ENCODE results near the gene BPIFB4.

The BPIFB4 gene

DNA sequence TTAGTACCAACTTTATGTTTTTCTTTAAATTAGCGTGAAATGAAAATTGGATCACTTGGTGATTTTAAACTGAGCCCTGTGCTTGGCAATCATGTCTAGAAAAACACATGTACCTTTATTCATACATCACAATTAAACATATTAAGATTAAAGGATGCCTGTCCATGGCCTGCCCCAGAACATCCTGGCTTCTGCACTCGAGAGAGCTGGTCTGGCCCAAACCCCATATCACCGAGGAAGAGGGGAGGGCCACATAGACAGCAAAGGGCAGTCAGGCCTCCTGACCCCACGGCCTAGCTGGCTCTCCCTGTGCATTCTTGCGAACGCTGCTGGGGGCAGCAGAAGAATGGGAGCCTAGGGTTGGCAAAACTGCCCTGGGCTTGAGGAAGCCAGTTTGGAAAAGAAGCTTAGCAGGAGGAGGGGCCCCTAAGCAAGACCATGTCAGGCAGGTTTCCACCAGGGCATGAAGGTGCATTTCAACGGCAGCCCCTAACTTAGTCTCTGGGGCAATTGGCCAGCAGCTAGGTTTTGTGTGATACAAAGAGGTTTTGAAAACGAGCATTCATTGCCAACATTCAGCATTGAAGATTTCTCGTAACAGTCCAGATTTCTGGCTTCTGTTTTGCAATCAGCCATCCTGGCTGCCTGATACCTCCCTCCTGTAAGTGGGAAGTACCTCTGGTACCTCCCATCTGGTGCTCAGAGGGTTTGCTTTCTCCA is 17.2 kb upstream of the BPIFB4 start:
- no peak for DNase-seq

DNA sequence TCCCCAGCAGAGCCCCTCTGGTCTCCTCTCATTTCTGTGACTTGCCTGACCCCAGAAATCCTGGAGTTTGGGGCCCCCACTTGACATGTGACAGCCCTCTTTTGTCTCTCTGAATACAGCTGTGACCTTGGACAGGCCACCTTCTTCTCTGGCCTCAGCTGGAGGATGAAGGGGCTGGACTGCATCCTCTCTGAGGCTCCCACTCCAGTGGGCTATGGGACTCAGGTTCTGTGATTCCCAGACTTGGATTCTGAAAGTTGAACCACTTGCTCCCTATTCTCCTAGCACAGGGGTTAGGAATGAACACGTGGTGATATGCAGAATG is 16.7 kb upstream of the BPIFB4 start:
- DNase-seq: no peak

DNA sequence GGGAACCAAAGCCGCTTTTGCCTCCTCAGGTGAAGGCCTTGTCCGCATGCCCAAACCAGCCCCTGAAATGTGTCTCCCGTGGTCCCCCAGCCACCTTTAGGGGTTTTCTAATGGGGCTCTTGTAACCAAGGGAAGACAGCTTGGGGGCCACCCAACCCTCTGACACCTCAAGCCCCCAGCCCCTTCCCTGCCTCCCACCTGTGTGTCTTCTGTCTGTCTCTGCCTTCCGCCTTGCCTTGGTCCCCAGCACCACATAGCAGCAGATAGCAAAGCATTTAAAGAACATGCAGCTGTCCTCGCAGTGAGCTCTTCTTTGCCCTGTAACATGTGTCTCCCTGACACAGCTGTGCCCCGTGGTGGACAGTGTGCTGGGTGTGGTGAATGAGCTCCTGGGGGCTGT is 16.2 kb upstream of the BPIFB4 start:
- no peak for DNase-seq

DNA sequence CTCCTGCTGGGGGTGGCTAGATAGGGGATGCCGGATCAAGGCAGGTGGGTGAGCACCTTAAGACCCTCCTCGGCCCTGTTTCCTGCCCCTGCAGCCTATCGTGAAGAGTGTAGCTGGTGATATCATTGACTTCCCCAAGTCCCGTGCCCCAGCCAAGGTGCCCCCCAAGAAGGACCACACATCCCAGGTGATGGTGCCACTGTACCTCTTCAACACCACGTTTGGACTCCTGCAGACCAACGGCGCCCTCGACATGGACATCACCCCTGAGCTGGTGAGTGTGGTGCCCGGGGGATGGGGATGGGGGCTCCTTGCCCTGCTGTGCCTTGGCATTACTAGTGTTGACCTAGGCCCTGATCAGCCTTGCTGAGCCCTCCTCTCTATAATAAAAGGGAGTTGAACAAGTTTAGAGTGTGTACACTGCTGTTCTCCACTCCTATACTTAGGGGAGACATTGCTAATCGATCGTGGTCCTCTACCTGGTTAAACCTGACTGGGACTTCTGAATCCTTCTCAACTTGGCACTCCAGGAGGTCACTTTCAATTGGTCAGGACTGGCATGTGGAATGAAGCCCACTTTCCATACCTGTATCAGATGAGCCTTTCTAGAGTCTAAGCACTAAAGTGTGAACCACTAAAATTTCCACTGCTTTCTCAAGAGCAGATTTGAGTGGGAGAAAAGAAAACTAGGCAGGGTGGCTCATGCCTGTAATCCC is 14.7 kb upstream of the BPIFB4 start:
- DNase-seq: no peak

DNA sequence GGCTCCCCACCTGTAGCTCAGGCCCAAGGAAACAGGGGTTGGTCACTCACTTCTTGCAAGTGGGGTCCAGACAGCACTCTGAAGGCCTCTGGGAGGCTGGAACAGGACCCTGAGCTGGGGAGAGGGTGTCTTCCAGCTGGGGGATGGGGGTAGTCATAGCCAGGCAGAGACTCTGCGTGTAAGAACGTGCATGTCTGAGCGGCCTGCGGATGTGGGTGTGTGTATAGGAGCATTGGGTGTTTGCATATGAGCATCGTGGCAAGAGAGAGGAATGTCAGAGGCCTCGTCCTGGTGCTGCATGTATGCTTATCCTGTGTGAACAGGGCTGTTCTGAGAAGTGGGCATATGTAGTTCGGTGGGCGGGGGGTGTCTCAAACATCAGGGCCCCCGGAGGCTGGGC is 13.7 kb upstream of the BPIFB4 start:
- no peak for DNase-seq

DNA sequence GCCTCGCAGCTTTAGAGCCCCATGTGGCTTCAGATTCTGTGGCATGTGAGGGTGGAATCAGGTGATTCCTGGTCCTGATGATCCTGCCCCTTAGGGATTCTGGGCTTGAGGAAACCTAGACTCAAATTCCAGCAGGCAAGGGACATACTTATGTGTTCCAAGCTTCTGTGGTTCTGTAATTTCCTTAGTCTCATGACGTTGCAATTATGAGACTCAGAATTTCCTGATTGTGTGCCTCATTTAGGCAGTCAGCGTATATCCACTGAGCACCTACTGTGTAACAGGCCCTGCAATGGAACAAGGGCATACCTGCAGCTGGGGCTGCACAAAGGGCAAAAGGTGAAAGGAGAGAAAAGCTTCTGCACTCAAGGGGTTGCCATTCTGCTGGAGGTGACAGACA is 11.6 kb upstream of the BPIFB4 start:
- no peak for DNase-seq

DNA sequence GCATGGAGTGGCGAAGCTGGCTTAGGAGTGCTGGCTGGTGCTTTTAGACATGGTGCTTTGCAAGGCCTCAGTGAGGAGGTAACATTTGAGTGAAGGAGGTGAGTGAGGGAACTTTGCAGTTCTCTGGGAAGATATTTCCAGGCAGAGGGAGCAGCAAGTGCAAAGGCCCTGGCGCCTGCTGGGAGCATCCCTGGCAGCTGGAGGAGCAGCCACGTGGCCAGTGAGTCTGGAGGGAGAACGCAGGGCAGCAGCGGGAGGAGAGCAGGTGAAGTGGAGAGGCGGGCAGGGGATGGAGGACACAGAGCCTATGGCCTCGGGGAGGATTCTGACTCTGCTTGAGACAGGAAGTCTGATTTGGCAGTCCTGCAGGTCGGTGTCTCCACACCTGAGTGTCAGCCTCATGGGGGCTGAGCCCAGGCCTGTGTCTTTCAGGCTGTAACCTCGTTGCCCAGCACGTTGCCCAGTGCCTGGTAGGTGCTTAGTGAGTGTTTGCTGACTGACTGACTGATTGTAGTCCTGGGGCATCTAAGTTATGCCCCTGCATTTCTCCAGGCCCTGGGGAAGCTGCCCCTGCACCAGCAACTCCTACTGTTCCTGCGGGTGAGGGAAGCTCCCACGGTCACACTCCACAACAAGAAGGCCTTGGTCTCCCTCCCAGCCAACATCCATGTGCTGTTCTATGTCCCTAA is 11.0 kb upstream of the BPIFB4 start:
- DNase-seq: no peak

DNA sequence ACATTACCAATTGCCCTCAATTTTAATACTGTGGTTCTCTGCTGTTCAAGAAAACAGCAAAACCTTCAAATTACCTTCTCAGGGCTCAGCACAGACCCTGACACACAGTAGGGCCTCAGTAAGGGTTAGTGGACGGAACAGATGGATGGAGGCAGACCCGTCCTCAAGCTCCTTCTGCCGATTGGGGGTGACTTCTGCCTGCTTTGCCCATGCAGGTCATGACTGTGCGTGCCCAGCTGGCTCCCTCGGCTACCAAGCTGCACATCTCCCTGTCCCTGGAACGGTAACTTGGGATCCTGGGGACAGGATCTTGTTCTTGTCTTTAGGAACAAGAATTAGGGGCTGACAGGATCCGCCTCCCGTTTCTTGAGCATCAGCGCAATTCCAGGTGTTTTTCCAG is 9.8 kb upstream of the BPIFB4 start:
- DNase-seq: no peak

DNA sequence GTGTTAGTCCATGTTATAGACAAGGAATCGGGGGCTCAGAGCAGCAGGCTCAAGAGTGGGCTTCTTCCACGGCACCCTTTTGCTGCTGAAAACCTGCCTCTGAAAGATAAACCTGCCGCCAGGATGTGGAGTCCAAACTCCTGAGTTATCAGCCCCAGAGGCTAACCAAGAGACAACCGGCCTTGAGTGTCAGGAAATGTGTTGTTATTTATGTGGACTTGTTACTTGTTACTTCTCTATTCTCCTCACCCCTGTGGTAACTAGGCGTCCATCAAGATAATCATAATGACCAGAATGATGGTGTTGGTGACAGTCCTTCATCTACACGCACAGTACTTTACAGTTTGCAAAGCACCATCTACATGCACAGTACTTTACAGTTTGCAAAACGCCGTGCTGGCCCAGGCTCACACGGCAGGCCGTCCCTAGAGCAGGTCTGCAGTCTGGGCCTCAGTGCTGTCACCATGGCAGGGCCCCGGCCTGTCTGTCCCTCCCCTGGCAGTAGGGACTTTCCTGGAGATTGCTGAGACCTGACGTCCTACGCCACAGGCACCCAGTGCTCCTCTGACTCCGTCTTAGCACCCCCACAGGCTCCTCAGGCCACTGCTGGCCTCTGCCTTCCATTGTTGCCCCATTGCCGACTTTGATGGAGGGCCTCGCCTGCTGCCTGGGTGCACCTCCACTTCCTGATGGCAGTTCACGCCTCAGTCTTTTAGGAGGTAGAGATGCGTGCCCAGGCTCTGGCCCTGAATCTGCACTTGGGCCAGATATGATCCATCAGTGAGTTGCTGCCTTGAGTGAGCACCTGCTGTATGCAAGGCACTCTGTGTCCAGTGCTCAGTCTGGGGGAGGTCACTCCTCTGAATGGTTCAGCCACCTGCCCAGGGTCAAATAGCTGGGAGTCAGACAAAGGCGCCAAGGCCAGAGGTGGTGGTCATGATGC is 9.1 kb upstream of the BPIFB4 start:
- DNase-seq: no peak

DNA sequence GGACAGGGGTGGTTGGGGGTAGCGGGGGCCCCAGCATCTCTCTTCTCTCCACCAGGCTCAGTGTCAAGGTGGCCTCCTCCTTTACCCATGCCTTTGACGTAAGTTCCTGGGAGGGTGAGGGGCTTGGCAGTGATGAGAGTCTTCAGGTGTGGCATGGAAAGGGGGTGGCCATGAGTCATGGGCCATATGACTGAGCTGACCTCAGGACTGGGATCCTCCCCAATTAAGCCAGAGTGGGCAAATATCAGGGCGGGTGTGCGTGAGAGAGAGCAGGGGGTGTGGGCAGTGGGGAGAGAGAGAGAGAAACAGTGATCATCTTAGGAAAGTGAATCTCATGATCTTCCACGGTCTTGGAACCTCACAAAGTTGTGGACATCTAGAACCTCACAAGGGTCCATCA is 8.2 kb upstream of the BPIFB4 start:
- DNase-seq: no peak

DNA sequence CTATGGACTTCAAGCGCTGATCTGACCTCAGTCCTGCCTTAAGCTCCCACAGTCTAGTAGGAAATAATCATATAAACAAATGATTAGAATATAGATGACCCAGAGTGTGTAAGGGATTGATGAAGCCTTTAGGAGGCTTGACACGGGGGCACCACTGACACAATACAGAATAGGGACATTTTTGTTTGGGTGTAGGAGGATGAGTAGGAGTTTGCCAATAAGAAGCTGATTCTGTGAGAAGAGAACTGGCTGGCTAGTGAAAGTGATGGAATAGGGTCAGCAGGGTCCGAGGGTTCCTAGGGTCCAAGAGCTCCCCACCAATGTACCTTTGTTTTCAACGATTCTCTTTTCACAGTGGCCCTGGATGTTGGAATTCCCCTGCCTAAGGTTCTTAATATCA is 7.1 kb upstream of the BPIFB4 start:
- DNase-seq: no peak

DNA sequence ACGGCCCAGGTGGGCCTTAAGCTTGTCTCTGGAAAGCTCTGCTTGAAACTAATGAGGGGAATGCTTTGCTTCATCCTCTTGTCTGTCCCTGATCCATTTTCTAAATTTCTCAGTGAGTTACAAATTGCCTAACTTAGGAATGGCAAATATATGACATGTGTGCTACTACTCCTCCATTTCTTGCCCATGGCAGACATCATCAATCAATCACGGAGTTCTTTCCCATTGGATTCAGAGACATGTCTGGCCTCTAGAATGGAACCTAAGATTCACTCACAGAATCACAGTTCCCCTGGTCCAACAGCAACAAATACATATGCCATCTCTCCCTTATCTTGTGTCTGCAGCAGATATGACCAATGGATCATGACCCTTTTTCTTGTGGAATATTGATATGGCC is 6.6 kb upstream of the BPIFB4 start:
- no peak for DNase-seq

DNA sequence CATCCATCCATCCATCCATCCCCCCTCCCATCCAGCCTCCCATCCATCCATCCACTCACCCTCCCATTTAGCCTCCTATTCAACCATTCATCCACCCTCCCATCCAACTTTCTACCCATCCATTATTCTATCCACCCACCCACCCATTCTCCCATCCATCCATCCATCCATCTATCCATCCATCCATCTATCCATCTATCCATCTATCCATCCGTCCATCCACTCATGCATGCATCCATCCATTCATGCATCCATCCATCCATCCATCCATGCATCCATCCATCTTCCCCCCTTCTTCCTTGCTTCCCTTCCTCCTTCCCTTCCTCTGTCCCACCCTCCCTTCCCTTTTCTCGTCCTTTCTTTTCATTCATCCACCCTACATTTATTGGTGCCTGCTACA is 4.8 kb upstream of the BPIFB4 start:
- no peak for DNase-seq

DNA sequence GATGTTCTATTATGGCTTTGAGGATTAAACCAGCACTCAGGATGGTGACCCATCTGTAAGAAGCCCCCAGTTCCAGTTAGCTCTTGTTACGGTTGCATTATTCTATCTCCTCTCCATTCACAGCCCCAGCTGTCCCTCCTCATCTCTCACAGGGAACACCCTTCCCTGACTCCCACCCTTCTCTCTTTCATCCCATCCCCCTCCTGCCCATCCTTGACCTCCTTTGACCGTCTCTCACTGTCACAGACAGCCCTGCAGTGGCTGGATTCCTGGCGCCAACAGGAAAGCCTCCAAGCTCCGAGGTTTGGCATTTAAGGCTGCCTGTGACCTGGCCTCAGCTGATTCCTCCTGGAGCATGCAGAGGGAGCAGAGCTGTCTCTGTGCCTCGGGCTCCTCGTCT is 4.2 kb upstream of the BPIFB4 start:
- no peak for DNase-seq

DNA sequence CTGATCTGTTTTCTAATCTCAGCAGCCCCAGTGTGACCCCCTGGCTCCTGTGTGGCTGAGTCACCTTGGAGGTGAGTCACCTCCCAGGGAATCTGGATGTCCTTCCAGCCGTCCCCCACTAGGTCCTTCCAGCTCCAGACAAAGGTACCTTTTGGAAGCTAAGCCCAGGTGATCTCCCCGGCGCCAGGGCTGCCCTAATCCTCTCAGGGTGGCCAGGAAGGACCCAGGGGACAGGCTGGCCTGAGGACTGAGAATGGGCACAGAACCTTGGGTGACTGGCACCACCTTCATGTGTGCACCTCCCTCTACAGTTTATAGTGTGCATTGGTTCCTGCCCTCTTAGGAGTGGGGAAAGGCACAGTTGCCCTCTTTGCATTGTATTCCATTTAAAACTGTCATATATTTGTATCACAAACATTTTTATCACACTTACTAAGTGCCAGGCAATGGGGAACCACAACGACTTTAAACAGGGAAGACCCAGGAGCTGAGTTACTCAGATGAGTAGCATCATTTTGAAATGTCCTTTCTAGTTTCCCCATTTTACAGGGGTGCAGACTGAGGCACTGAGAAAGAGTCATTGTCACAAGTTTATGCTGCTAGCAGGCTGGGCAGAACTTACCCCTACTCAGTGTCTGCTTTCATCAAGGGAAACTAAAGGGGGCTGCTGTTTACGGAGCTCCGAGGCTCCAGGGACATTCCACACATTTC is 2.6 kb upstream of the BPIFB4 start:
- no peak for DNase-seq

DNA sequence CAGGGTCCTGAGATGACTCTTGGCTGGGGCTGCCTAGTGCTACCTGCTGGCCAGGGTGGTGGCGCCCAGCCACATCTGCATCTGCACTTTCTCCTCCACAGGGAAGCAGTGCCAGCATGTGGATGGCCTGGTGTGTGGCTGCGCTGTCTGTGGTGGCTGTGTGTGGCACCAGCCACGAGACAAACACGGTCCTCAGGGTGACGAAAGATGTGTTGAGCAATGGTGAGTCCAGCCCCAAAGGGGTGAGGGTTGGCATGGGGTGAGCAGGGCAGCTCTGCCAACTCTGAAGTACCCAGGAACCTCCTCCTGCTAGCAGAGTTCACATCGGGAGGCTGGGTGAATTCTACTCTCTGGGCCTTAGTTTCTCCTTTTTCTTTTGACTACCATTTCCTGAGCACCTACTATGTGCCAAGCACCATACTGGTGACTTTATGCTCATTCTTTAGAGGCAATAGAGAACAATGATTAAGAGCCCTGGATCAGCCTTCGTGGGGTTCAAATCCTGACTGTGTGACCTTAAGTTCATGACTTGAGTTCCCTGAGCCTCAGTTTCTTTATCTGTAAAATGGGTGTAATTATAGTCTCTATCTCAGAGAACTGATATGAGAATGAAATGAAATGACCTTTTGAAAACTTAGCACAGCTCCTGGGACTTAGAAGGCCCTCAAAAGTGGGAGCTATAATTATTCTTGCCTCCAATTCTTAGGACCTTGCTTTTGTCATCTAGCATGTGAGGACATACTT is 2.1 kb downstream of the BPIFB4 start:
- DNase-seq: peak; percentile 0 to 15

DNA sequence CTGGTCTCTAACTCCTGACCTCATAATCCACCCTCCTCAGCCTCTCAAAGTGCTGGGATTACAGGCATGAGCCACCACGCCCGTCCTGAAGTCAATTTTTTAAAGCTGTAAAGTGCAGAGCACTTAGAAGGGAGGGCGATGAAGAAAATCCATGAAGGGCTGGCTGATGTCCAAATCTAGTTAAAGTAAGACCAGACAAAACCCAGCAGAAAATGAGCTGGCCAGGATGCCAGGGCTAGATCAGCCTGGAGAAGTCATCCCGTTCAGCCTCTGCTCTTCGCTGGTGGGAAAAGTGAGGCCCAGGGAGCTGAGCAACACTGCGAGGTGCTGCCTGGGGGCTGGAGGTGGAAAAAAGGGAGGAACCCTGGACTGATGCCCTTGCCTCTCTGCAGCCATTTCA is 3.1 kb downstream of the BPIFB4 start:
- DNase-seq: no peak

DNA sequence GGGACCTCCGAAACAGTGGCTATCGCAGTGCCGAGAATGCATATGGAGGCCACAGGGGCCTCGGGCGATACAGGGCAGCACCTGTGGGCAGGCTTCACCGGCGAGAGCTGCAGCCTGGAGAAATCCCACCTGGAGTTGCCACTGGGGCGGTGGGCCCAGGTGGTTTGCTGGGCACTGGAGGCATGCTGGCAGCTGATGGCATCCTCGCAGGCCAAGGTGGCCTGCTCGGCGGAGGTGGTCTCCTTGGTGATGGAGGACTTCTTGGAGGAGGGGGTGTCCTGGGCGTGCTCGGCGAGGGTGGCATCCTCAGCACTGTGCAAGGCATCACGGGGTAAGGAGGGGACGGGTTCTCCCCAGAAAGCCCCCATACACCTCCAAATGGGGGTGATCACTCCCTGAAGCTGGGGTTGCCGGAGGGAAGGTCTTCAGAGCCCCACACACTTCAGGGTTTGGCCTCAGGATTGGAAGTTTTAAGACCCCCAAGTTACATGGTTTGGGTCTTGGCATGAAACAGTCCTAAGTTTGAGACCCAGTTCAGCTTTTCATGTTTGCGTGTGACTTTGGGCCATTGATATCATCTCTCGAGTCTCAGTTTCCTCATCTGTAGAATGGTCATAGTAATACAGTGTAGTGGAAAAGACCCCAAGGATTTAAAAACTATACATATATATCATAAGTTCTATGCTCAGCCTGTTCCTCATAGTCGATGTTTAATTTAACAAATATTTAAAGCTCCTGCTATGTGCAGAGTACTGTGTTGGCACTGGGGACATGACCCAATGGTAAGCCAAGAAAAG is 4.3 kb downstream of the BPIFB4 start:
- DNase-seq: no peak

DNA sequence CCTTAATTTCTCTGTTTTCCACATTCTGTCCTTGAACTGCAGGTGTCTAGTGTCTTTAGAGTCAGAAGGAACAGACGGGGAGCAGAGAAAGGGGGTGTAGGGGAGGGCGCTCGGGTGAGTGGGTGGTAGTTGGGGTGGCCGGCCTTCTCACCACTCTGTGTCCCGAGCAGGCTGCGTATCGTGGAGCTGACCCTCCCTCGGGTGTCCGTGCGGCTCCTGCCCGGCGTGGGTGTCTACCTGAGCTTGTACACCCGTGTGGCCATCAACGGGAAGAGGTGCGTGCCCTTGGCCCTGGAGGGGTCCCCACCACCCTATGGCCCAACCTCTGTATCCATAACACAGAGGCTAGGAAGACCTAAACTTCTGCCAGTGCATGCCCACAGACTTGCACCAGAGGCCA is 5.3 kb downstream of the BPIFB4 start:
- no peak for DNase-seq

DNA sequence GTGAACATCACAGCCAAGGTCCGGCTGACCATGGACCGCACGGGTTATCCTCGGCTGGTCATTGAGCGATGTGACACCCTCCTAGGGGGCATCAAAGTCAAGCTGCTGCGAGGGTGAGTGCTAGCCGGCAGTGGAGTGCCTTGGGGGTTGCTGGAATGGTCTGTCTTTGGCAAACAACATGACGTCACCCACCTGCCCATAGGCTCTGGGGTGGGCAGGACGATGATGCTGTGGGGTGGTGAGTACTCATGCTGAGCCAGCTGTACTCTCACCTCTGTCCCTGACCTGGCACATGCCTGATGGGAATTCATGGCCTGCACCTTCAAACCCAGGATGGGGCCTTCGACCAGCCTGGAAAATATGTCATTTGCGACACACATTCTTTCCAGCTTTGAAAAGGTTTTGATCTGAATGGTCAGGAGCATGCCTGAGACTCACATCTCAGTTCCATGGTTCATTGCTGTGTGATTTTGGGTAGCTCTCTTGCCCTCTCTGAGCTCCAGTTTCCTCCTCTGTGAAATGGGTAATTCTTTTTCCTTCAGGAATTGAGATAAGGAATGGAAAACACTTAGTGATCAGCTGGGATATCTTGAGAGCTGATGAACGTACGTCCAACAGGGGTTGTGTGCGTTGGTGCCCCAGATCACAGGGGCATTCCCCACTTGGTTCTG is 6.7 kb downstream of the BPIFB4 start:
- no peak for DNase-seq

Data from AML-193 (cell line).